ENCODE data around the gene PCDHB9. TPM values are rescaled to one million over a fixed set of nuclear protein-coding genes. Genes with fewer than 3 reads are reported as not detected.
A peak's percentile ranks its signal among the peaks of the same experiment; 100 is the strongest.
"Not testable (repeated sequence)": the region's sequence is repeated elsewhere in the genome, so short reads cannot be mapped to it uniquely, and the experiment has no call there.

PCDHB9 gene
- total RNA-seq, 1 donor from 2014 or later = 1.0 TPM

DNA sequence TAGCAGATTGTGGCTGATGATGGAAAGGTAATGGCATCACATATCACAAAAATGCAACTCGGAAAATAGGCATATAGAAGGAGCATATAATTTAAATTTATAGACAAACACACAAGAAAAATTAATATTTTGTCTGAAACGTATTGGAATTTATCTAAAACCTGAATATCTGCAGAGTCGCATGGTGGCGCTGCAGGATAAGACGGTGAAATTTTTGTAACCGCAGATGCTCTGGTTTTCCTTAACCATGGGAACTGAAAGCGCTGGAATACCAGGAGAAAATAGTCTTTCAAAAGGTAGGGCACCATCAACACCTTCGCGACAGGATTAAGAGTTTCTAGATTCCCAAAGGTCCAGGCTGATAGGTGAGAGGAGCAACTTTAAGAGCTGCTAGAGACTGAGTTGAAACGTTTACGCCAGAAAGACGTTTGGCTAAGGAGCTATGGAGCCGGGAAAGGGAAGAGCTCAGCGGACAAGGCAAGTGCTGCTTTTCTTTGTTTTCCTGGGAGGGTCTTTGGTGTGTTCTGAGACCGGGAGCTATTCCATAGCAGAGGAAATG is 47.2 kb downstream of the PCDHB9 start:
- Histone ChIP-seq H3K4me3 (ENCODE audit: low read length in 3 of 3) (peak overlapping the region; percentile 30 to 52 (median 52)), H3K27me3 (ENCODE audit: control insufficient read depth in 3 of 3, insufficient read depth in 3 of 3, low read length in 3 of 3) (peaks cover 0 to 4% (median 0%) of the 10 kb centered on the region in 3 donors), H3K27ac (ENCODE audit: low read depth, low read length) (no peak overlapping the region), H3K36me3 (ENCODE audit: control insufficient read depth in 3 of 3, insufficient read depth in 3 of 3, low read length in 3 of 3) (no peaks in the 10 kb centered on the region), H3K4me1 (ENCODE audit: control insufficient read depth in 3 of 3, insufficient read depth in 3 of 3, low read length in 3 of 3) (no peaks in the 10 kb centered on the region), H3K9ac (ENCODE audit: low read depth in 1 of 3, low read length in 3 of 3) (no peak overlapping the region), H3K9me3 (ENCODE audit: control insufficient read depth in 3 of 3, low read length in 3 of 3) (peaks cover 19 to 28% (median 22%) of the 10 kb centered on the region in 3 donors)

DNA sequence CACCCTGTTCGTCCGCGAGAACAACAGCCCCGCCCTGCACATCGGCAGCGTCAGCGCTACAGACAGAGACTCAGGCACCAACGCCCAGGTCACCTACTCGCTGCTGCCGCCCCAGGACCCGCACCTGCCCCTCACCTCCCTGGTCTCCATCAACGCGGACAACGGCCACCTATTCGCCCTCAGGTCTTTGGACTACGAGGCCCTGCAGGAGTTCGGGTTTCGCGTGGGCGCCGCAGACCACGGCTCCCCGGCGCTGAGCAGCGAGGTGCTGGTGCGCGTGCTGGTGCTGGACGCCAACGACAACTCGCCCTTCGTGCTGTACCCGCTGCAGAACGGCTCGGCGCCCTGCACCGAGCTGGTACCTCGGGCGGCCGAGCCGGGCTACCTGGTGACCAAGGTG is 49.0 kb downstream of the PCDHB9 start:
- not testable (repeated sequence) for H3K4me3 ChIP-seq (ENCODE audit: low read length in 3 of 3); H3K27me3 ChIP-seq (ENCODE audit: control insufficient read depth in 3 of 3, insufficient read depth in 3 of 3, low read length in 3 of 3); H3K4me1 ChIP-seq (ENCODE audit: control insufficient read depth in 3 of 3, insufficient read depth in 3 of 3, low read length in 3 of 3); H3K9ac ChIP-seq (ENCODE audit: low read depth in 1 of 3, low read length in 3 of 3); H3K36me3 ChIP-seq (ENCODE audit: control insufficient read depth in 3 of 3, insufficient read depth in 3 of 3, low read length in 3 of 3); H3K27ac ChIP-seq (ENCODE audit: low read depth, low read length)
- peaks cover 32 to 33% (median 33%) of the 10 kb centered on the region in 3 donors for H3K9me3 ChIP-seq (ENCODE audit: control insufficient read depth in 3 of 3, low read length in 3 of 3)

DNA sequence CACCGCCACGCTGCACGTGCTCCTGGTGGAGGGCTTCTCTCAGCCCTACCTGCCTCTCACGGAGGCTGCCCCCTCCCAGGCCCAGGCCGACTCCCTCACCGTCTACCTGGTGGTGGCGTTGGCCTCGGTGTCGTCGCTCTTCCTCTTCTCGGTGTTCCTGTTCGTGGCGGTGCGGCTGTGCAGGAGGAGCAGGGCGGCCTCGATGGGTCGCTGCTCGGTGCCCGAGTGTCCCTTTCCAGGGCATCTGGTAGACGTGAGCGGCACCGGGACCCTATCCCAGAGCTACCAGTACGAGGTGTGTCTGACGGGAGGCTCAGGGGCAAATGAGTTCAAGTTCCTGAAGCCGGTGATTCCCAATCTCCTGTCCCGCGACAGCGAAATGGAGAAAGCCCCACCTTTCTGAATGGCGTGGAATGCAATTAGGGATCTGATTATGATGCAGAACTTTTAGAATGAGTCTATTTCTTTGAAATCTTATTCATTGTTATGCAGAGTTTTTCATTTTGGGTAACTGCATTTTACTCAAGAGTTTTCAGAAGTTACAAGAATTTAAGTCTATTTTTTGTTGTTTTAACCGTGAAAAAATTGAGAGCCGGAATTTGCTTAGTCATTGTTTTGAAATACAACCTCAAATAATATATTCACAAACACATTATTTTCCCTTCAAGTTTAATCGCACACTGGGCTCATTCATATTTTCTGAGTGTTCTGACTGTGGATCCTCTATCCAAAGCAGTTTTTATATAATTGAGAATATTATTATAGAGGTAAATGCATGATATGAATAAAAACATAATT is 49.8 kb downstream of the PCDHB9 start:
- Histone ChIP-seq H3K4me1 (ENCODE audit: control insufficient read depth in 3 of 3, insufficient read depth in 3 of 3, low read length in 3 of 3) (no peaks in the 10 kb centered on the region), H3K27ac (ENCODE audit: low read depth, low read length) (no peak overlapping the region), H3K36me3 (ENCODE audit: control insufficient read depth in 3 of 3, insufficient read depth in 3 of 3, low read length in 3 of 3) (no peaks in the 10 kb centered on the region), H3K4me3 (ENCODE audit: low read length in 3 of 3) (peak overlapping the region in 1 of 3 donors; percentile 3), H3K9me3 (ENCODE audit: control insufficient read depth in 3 of 3, low read length in 3 of 3) (peaks cover 33 to 39% (median 38%) of the 10 kb centered on the region in 3 donors), H3K27me3 (ENCODE audit: control insufficient read depth in 3 of 3, insufficient read depth in 3 of 3, low read length in 3 of 3) (peaks cover 0 to 4% (median 0%) of the 10 kb centered on the region in 3 donors), H3K9ac (ENCODE audit: low read depth in 1 of 3, low read length in 3 of 3) (no peak overlapping the region)

Other genes starting within 250 kb of the PCDHB9 start
- gene PCDHAC2, start 220.7 kb upstream of the PCDHB9 start, total RNA-seq = 2.1 TPM
- not detected for gene PCDHB1, start 135.8 kb upstream of the PCDHB9 start, total RNA-seq
- gene PCDHB2, start 92.5 kb upstream of the PCDHB9 start, total RNA-seq = 2.6 TPM
- gene PCDHB3, start 86.7 kb upstream of the PCDHB9 start, total RNA-seq = 1.6 TPM
- 1.6 TPM for gene PCDHB4, start 65.3 kb upstream of the PCDHB9 start, total RNA-seq
- 3.1 TPM for gene PCDHB5, start 52.0 kb upstream of the PCDHB9 start, total RNA-seq
- 0.52 TPM for gene PCDHB6, start 37.1 kb upstream of the PCDHB9 start, total RNA-seq
- gene PCDHB7, start 14.5 kb upstream of the PCDHB9 start, total RNA-seq = 2.1 TPM
- gene PCDHB8, start 9.4 kb upstream of the PCDHB9 start, total RNA-seq = 1.6 TPM
- 1.6 TPM for gene PCDHB16, start 4.8 kb upstream of the PCDHB9 start, total RNA-seq
- 2.6 TPM for gene PCDHB10, start 5.2 kb downstream of the PCDHB9 start, total RNA-seq
- 4.2 TPM for gene PCDHB11, start 12.5 kb downstream of the PCDHB9 start, total RNA-seq
- gene PCDHB12, start 21.6 kb downstream of the PCDHB9 start, total RNA-seq = 1.6 TPM
- gene PCDHB13, start 26.8 kb downstream of the PCDHB9 start, total RNA-seq = 1.6 TPM
- gene PCDHB14, start 36.2 kb downstream of the PCDHB9 start, total RNA-seq = 4.2 TPM
- gene PCDHB15, start 58.2 kb downstream of the PCDHB9 start, total RNA-seq = 4.2 TPM
- gene SLC25A2, start 116.9 kb downstream of the PCDHB9 start, total RNA-seq = 0.52 TPM
- 72.0 TPM for gene TAF7, start 133.6 kb downstream of the PCDHB9 start, total RNA-seq
- 0.52 TPM for gene PCDHGA1, start 143.4 kb downstream of the PCDHB9 start, total RNA-seq
- 1.6 TPM for gene PCDHGA2, start 151.6 kb downstream of the PCDHB9 start, total RNA-seq
- 2.1 TPM for gene PCDHGA3, start 156.7 kb downstream of the PCDHB9 start, total RNA-seq
- 1.6 TPM for gene PCDHGB1, start 162.9 kb downstream of the PCDHB9 start, total RNA-seq
- gene PCDHGA4, start 167.9 kb downstream of the PCDHB9 start, total RNA-seq = 1.0 TPM
- 2.1 TPM for gene PCDHGB2, start 172.8 kb downstream of the PCDHB9 start, total RNA-seq
- gene PCDHGA5, start 177.0 kb downstream of the PCDHB9 start, total RNA-seq = 2.1 TPM
- gene PCDHGB3, start 183.1 kb downstream of the PCDHB9 start, total RNA-seq = 3.1 TPM
- 4.2 TPM for gene PCDHGA6, start 186.7 kb downstream of the PCDHB9 start, total RNA-seq
- 3.7 TPM for gene PCDHGA7, start 195.6 kb downstream of the PCDHB9 start, total RNA-seq
- gene PCDHGB4, start 200.5 kb downstream of the PCDHB9 start, total RNA-seq = 4.7 TPM
- 3.7 TPM for gene PCDHGA8, start 205.5 kb downstream of the PCDHB9 start, total RNA-seq
- 3.7 TPM for gene PCDHGB5, start 210.8 kb downstream of the PCDHB9 start, total RNA-seq
- gene PCDHGA9, start 215.6 kb downstream of the PCDHB9 start, total RNA-seq = 4.7 TPM
- 5.2 TPM for gene PCDHGB6, start 220.9 kb downstream of the PCDHB9 start, total RNA-seq
- gene PCDHGA10, start 225.8 kb downstream of the PCDHB9 start, total RNA-seq = 4.2 TPM
- 7.3 TPM for gene PCDHGB7, start 230.5 kb downstream of the PCDHB9 start, total RNA-seq
- 6.8 TPM for gene PCDHGA11, start 233.9 kb downstream of the PCDHB9 start, total RNA-seq
- gene PCDHGA12, start 243.3 kb downstream of the PCDHB9 start, total RNA-seq = 3.1 TPM

Data from skeletal muscle tissue (tissue), 4 donors.